ENCODE results near the gene GABPB2. TPM values are rescaled to one million over a fixed set of nuclear protein-coding genes. Genes with fewer than 3 reads are reported as not detected.

The GABPB2 gene
- total RNA-seq, 1 donor: 16.3 TPM

GRCh38 chr1:151157067-151157531, 86.5 kb downstream of the GABPB2 start:
- no peak for TF ChIP-seq CTCF (IDR thresholded peaks at IDR 0.05; ENCODE audit: extremely low read depth, low read depth, low read length)
- no peaks in the 10 kb centered on the region for H3K4me1 ChIP-seq (ENCODE audit: insufficient read depth, low read length)

GRCh38 chr1:151158326-151158725, 87.8 kb downstream of the GABPB2 start:
- H3K4me1 ChIP-seq (ENCODE audit: insufficient read depth, low read length): no peaks in the 10 kb centered on the region
- no peak overlapping the region for H3K27ac ChIP-seq (ENCODE audit: low read depth, low read length)
- H3K4me3 ChIP-seq (ENCODE audit: insufficient read depth, low read length): no peak overlapping the region
- no peaks in the 10 kb centered on the region for H3K79me2 ChIP-seq (ENCODE audit: insufficient read depth, low read length)
- no peaks in the 10 kb centered on the region for H4K20me1 ChIP-seq (ENCODE audit: insufficient read depth, low read length)
- H3K36me3 ChIP-seq (ENCODE audit: insufficient read depth, low read length): peaks cover 32% of the 10 kb centered on the region
- H3K9me3 ChIP-seq (ENCODE audit: low read depth, low read length): no peaks in the 10 kb centered on the region
- no peak for TF ChIP-seq CTCF (IDR thresholded peaks at IDR 0.05; ENCODE audit: extremely low read depth, low read depth, low read length)
- peak; percentile 23 for DNase-seq (ENCODE audit: insufficient read length, low spot score, missing footprints)
- H3K4me2 ChIP-seq (ENCODE audit: insufficient read depth, low read length): no peak overlapping the region
- H2AFZ ChIP-seq (ENCODE audit: low read length): no peak overlapping the region
- H3K27me3 ChIP-seq (ENCODE audit: insufficient read depth, low read length): no peaks in the 10 kb centered on the region

More at GRCh38 chr1:151157067-151157531, 86.5 kb downstream of the GABPB2 start:
- Histone ChIP-seq H3K27ac (ENCODE audit: low read depth, low read length) (no peak overlapping the region), H3K27me3 (ENCODE audit: insufficient read depth, low read length) (no peaks in the 10 kb centered on the region), H2AFZ (ENCODE audit: low read length) (no peak overlapping the region), H3K4me2 (ENCODE audit: insufficient read depth, low read length) (no peak overlapping the region), H3K4me3 (ENCODE audit: insufficient read depth, low read length) (no peak overlapping the region), H3K79me2 (ENCODE audit: insufficient read depth, low read length) (no peaks in the 10 kb centered on the region), H3K36me3 (ENCODE audit: insufficient read depth, low read length) (peaks cover 32% of the 10 kb centered on the region), H3K9me3 (ENCODE audit: low read depth, low read length) (no peaks in the 10 kb centered on the region), H4K20me1 (ENCODE audit: insufficient read depth, low read length) (no peaks in the 10 kb centered on the region)
- DNase-seq (ENCODE audit: insufficient read length, low spot score, missing footprints): no peak

- no peaks in the 10 kb centered on the region for H3K9me3 ChIP-seq (ENCODE audit: low read depth, low read length)
- H3K4me1 ChIP-seq (ENCODE audit: insufficient read depth, low read length): no peaks in the 10 kb centered on the region
- DNase-seq (ENCODE audit: insufficient read length, low spot score, missing footprints): no peak
- no peaks in the 10 kb centered on the region for H3K27me3 ChIP-seq (ENCODE audit: insufficient read depth, low read length)
- H3K79me2 ChIP-seq (ENCODE audit: insufficient read depth, low read length): no peaks in the 10 kb centered on the region
- no peak overlapping the region for H3K27ac ChIP-seq (ENCODE audit: low read depth, low read length)
- H3K4me3 ChIP-seq (ENCODE audit: insufficient read depth, low read length): no peak overlapping the region
- H3K4me2 ChIP-seq (ENCODE audit: insufficient read depth, low read length): no peak overlapping the region
- H3K36me3 ChIP-seq (ENCODE audit: insufficient read depth, low read length): peaks cover 30% of the 10 kb centered on the region
- H2AFZ ChIP-seq (ENCODE audit: low read length): no peak overlapping the region
- TF ChIP-seq CTCF (IDR thresholded peaks at IDR 0.05; ENCODE audit: extremely low read depth, low read depth, low read length): no peak
- no peaks in the 10 kb centered on the region for H4K20me1 ChIP-seq (ENCODE audit: insufficient read depth, low read length)
Observed at GRCh38 chr1:151158751-151159251, 88.2 kb downstream of the GABPB2 start.

GRCh38 chr1:151159373-151159772, 88.8 kb downstream of the GABPB2 start:
- no peak for TF ChIP-seq CTCF (IDR thresholded peaks at IDR 0.05; ENCODE audit: extremely low read depth, low read depth, low read length)
- H3K27me3 ChIP-seq (ENCODE audit: insufficient read depth, low read length): no peaks in the 10 kb centered on the region
- peaks cover 27% of the 10 kb centered on the region for H3K36me3 ChIP-seq (ENCODE audit: insufficient read depth, low read length)
- H3K79me2 ChIP-seq (ENCODE audit: insufficient read depth, low read length): peaks cover 5% of the 10 kb centered on the region
- peaks cover 4% of the 10 kb centered on the region for H3K4me1 ChIP-seq (ENCODE audit: insufficient read depth, low read length)
- no peaks in the 10 kb centered on the region for H3K9me3 ChIP-seq (ENCODE audit: low read depth, low read length)
- no peak overlapping the region for H3K27ac ChIP-seq (ENCODE audit: low read depth, low read length)
- H4K20me1 ChIP-seq (ENCODE audit: insufficient read depth, low read length): no peaks in the 10 kb centered on the region
- H3K4me3 ChIP-seq (ENCODE audit: insufficient read depth, low read length): no peak overlapping the region
- no peak overlapping the region for H3K4me2 ChIP-seq (ENCODE audit: insufficient read depth, low read length)
- H2AFZ ChIP-seq (ENCODE audit: low read length): no peak overlapping the region
- DNase-seq (ENCODE audit: insufficient read length, low spot score, missing footprints): peak; percentile 42

Measured in osteoblast (primary cell).